Right atrium auricular region (tissue), 2 donors: ENCODE data around the gene GPX6. TPM values are rescaled to one million over a fixed set of nuclear protein-coding genes. Genes with fewer than 3 reads are reported as not detected.

Source experiments
- DNase-seq: peaks from one replicate; pipeline ENCODE4 v3.0.0-alpha.2; 2019; ENCODE audit warnings: low spot score
- H3K27ac ChIP-seq, 2 donors: fragments of 200-600 bp; sonication (generic); 1 replicate in 1 of 2; 2 replicates in 1 of 2; pipeline ENCODE4 v1.5.1; 2016 to 2019
- H3K27me3 ChIP-seq, 2 donors: fragments of 200-600 bp; sonication (generic); one replicate each; pipeline versions ENCODE4 v1.5.1 to v1.6.0; 2017 to 2019
- H3K36me3 ChIP-seq: fragments of 200-600 bp; sonication (generic); one replicate; pipeline ENCODE4 v1.5.1; 2016
- H3K4me1 ChIP-seq, 2 donors: fragments of 200-600 bp; sonication (generic); one replicate each; pipeline versions ENCODE4 v1.5.1 to v1.6.0; 2017 to 2019
- H3K4me3 ChIP-seq, 2 donors: fragments of 200-600 bp; sonication (generic); 1 replicate in 1 of 2; 2 replicates in 1 of 2; pipeline ENCODE4 v1.5.1; 2017 to 2019; ENCODE audit warnings: mild to moderate bottlenecking in 1 of 2, moderate library complexity in 1 of 2
- H3K9me3 ChIP-seq, 2 donors: fragments of 200-600 bp; sonication (generic); one replicate each; pipeline ENCODE4 v1.5.1; 2019
- CTCF ChIP-seq, 2 donors: fragments of 200-600 bp; sonication (generic); IDR thresholded peaks; one replicate each; pipeline ENCODE4 v1.5.1; 2019; ENCODE audit warnings: antibody characterized with exemption in 2 of 2
- total RNA-seq, 2 donors: library from RNA; depleted of rRNA; stranded (reverse); fragments of >200 nt; gene quantifications; one replicate each; pipeline ENCODE4 v1.1.0, GENCODE V29; 2016

GPX6 gene
- total RNA-seq, 2 donors from 2014 or later = not detected

- Histone ChIP-seq H3K36me3 (no peaks in the 10 kb centered on the region), H3K4me1 (no peaks in the 10 kb centered on the region), H3K27me3 (no peaks in the 10 kb centered on the region), H3K27ac (no peak overlapping the region), H3K4me3 (no peak overlapping the region), H3K9me3 (no peaks in the 10 kb centered on the region)
- no peak for TF ChIP-seq CTCF (IDR thresholded peaks at IDR 0.05)
- DNase-seq = no peak
Measured at GRCh38 chr6:28534306-28534705, 18.7 kb upstream of the GPX6 start.

- Histone ChIP-seq H3K9me3 (no peaks in the 10 kb centered on the region), H3K4me3 (no peak overlapping the region), H3K36me3 (no peaks in the 10 kb centered on the region), H3K4me1 (no peaks in the 10 kb centered on the region), H3K27ac (no peak overlapping the region), H3K27me3 (no peaks in the 10 kb centered on the region)
- DNase-seq = no peak
- TF ChIP-seq CTCF (IDR thresholded peaks at IDR 0.05) = no peak
Measured at GRCh38 chr6:28531479-28532128, 16.0 kb upstream of the GPX6 start.

- H3K27me3 ChIP-seq = no peaks in the 10 kb centered on the region
- H3K4me3 ChIP-seq = no peak overlapping the region
- no peak for DNase-seq
- no peaks in the 10 kb centered on the region for H3K9me3 ChIP-seq
- no peak for TF ChIP-seq CTCF (IDR thresholded peaks at IDR 0.05)
- no peak overlapping the region for H3K27ac ChIP-seq
- H3K36me3 ChIP-seq = no peaks in the 10 kb centered on the region
- no peaks in the 10 kb centered on the region for H3K4me1 ChIP-seq
Measured at GRCh38 chr6:28530777-28531176, 15.2 kb upstream of the GPX6 start.

GRCh38 chr6:28525496-28526039, 10.0 kb upstream of the GPX6 start, which contains the start of gene GPX5:
Gene GPX5 (plus strand): TSS chr6:28525881. CDS start chr6:28526014, 133 bp downstream.
- TF ChIP-seq CTCF (IDR thresholded peaks at IDR 0.05) = no peak
- H3K36me3 ChIP-seq = no peaks in the 10 kb centered on the region
- DNase-seq = no peak
- H3K9me3 ChIP-seq = no peaks in the 10 kb centered on the region
- no peaks in the 10 kb centered on the region for H3K27me3 ChIP-seq
- no peak within 1 kb of the TSS for H3K4me3 ChIP-seq
- H3K4me1 ChIP-seq = no peaks in the 10 kb centered on the region
- H3K27ac ChIP-seq = no peak within 1 kb of the TSS

- Histone ChIP-seq H3K27ac (no peak overlapping the region), H3K27me3 (no peaks in the 10 kb centered on the region), H3K4me1 (no peaks in the 10 kb centered on the region), H3K4me3 (no peak overlapping the region), H3K36me3 (no peaks in the 10 kb centered on the region), H3K9me3 (no peaks in the 10 kb centered on the region)
- TF ChIP-seq CTCF (IDR thresholded peaks at IDR 0.05) = no peak
- no peak for DNase-seq
Measured at GRCh38 chr6:28523241-28523622, 7.6 kb upstream of the GPX6 start.
